Right atrium auricular region (tissue), 2 donors: ENCODE data around the gene RAB36. TPM values are rescaled to one million over a fixed set of nuclear protein-coding genes. Genes with fewer than 3 reads are reported as not detected.

Source experiments
- DNase-seq: peaks from one replicate; pipeline ENCODE4 v3.0.0-alpha.2; 2019; ENCODE audit warnings: low spot score
- H3K27ac ChIP-seq, 2 donors: fragments of 200-600 bp; sonication (generic); 1 replicate in 1 of 2; 2 replicates in 1 of 2; pipeline ENCODE4 v1.5.1; 2016 to 2019
- H3K27me3 ChIP-seq, 2 donors: fragments of 200-600 bp; sonication (generic); one replicate each; pipeline versions ENCODE4 v1.5.1 to v1.6.0; 2017 to 2019
- H3K36me3 ChIP-seq: fragments of 200-600 bp; sonication (generic); one replicate; pipeline ENCODE4 v1.5.1; 2016
- H3K4me1 ChIP-seq, 2 donors: fragments of 200-600 bp; sonication (generic); one replicate each; pipeline versions ENCODE4 v1.5.1 to v1.6.0; 2017 to 2019
- H3K4me3 ChIP-seq, 2 donors: fragments of 200-600 bp; sonication (generic); 1 replicate in 1 of 2; 2 replicates in 1 of 2; pipeline ENCODE4 v1.5.1; 2017 to 2019; ENCODE audit warnings: mild to moderate bottlenecking in 1 of 2, moderate library complexity in 1 of 2
- H3K9me3 ChIP-seq, 2 donors: fragments of 200-600 bp; sonication (generic); one replicate each; pipeline ENCODE4 v1.5.1; 2019
- CTCF ChIP-seq, 2 donors: fragments of 200-600 bp; sonication (generic); IDR thresholded peaks; one replicate each; pipeline ENCODE4 v1.5.1; 2019; ENCODE audit warnings: antibody characterized with exemption in 2 of 2
- total RNA-seq, 2 donors: library from RNA; depleted of rRNA; stranded (reverse); fragments of >200 nt; gene quantifications; one replicate each; pipeline ENCODE4 v1.1.0, GENCODE V29; 2016

Gene RAB36
- total RNA-seq, 2 donors from 2014 or later, result 0.59 to 2.0 TPM

- TF ChIP-seq CTCF (IDR thresholded peaks at IDR 0.05), result no peak
- no peak overlapping the region for H3K4me3 ChIP-seq
- no peaks in the 10 kb centered on the region for H3K27me3 ChIP-seq
- H3K27ac ChIP-seq, result no peak overlapping the region
- H3K36me3 ChIP-seq, result no peaks in the 10 kb centered on the region
- DNase-seq, result no peak
- no peaks in the 10 kb centered on the region for H3K9me3 ChIP-seq
- H3K4me1 ChIP-seq, result peaks cover 0 to 17% of the 10 kb centered on the region in 2 donors
These were observed 2.5 kb downstream of the RAB36 start for GRCh38 chr22:23147617-23148387.

- H3K27ac ChIP-seq, result no peak overlapping the region
- H3K36me3 ChIP-seq, result no peaks in the 10 kb centered on the region
- DNase-seq, result no peak
- H3K27me3 ChIP-seq, result no peaks in the 10 kb centered on the region
- peaks cover 0 to 14% of the 10 kb centered on the region in 2 donors for H3K4me1 ChIP-seq
- no peaks in the 10 kb centered on the region for H3K9me3 ChIP-seq
- H3K4me3 ChIP-seq, result no peak overlapping the region
- no peak for TF ChIP-seq CTCF (IDR thresholded peaks at IDR 0.05)
These were observed 4.5 kb downstream of the RAB36 start for GRCh38 chr22:23149743-23150238.

- Histone ChIP-seq H3K9me3 (no peaks in the 10 kb centered on the region), H3K27me3 (no peaks in the 10 kb centered on the region), H3K4me3 (no peak overlapping the region), H3K4me1 (peaks cover 0 to 5% of the 10 kb centered on the region in 2 donors), H3K27ac (no peak overlapping the region), H3K36me3 (no peaks in the 10 kb centered on the region)
- no peak for TF ChIP-seq CTCF (IDR thresholded peaks at IDR 0.05)
- DNase-seq, result no peak
These were observed 5.5 kb downstream of the RAB36 start for GRCh38 chr22:23150762-23151161.

GRCh38 chr22:23151827-23152226, 6.5 kb downstream of the RAB36 start:
- Histone ChIP-seq H3K36me3 (no peaks in the 10 kb centered on the region), H3K27ac (no peak overlapping the region), H3K9me3 (no peaks in the 10 kb centered on the region), H3K4me1 (no peaks in the 10 kb centered on the region), H3K27me3 (no peaks in the 10 kb centered on the region), H3K4me3 (no peak overlapping the region)
- TF ChIP-seq CTCF (IDR thresholded peaks at IDR 0.05), result no peak
- no peak for DNase-seq

GRCh38 chr22:23152238-23153114, 7.2 kb downstream of the RAB36 start:
- no peaks in the 10 kb centered on the region for H3K36me3 ChIP-seq

More at GRCh38 chr22:23152238-23153114, 7.2 kb downstream of the RAB36 start:
- no peak overlapping the region for H3K4me3 ChIP-seq
- H3K9me3 ChIP-seq, result no peaks in the 10 kb centered on the region
- no peak for DNase-seq
- no peaks in the 10 kb centered on the region for H3K27me3 ChIP-seq
- H3K27ac ChIP-seq, result no peak overlapping the region
- H3K4me1 ChIP-seq, result no peaks in the 10 kb centered on the region
- TF ChIP-seq CTCF (IDR thresholded peaks at IDR 0.05), result no peak
